Liver (tissue), 9 donors: ENCODE measurements around the gene KCNQ5. TPM values are rescaled to one million over a fixed set of nuclear protein-coding genes. Genes with fewer than 3 reads are reported as not detected.

Source experiments
- DNase-seq: peaks from one replicate; pipeline ENCODE4 v3.0.0-alpha.2; 2017; ENCODE audit warnings: low spot score
- H3K27ac ChIP-seq, 2 donors: one replicate each; pipeline ENCODE4 v1.7.0; 2013; ENCODE audit warnings: inconsistent platforms in 2 of 2, low read length in 2 of 2, control low read depth in 1 of 2, low read depth in 1 of 2, mild to moderate bottlenecking in 1 of 2
- H3K27me3 ChIP-seq, 4 donors: one replicate each; pipeline versions ENCODE4 v1.6.1 to v1.7.0; 2013; ENCODE audit warnings: low read length in 3 of 4, inconsistent platforms in 1 of 4, mild to moderate bottlenecking in 1 of 4, moderate library complexity in 1 of 4; ENCODE audit not compliant: control insufficient read depth in 4 of 4, insufficient read depth in 4 of 4
- H3K36me3 ChIP-seq, 4 donors: one replicate each; pipeline versions ENCODE4 v1.6.1 to v1.7.0; 2013; ENCODE audit warnings: low read length in 3 of 4, mild to moderate bottlenecking in 3 of 4, low read depth in 1 of 4, moderate library complexity in 1 of 4; ENCODE audit not compliant: control insufficient read depth in 4 of 4, insufficient read depth in 3 of 4
- H3K4me1 ChIP-seq, 4 donors: one replicate each; pipeline versions ENCODE4 v1.6.1 to v1.7.0; 2013; ENCODE audit warnings: low read length in 3 of 4, mild to moderate bottlenecking in 3 of 4, moderate library complexity in 1 of 4; ENCODE audit not compliant: control insufficient read depth in 4 of 4, insufficient read depth in 4 of 4
- H3K4me3 ChIP-seq, 3 donors: one replicate each; pipeline versions ENCODE4 v1.6.1 to v1.7.0; 2013; ENCODE audit warnings: low read length in 3 of 3, control low read depth in 1 of 3, low read depth in 1 of 3, mild to moderate bottlenecking in 1 of 3
- H3K9ac ChIP-seq, 2 donors: one replicate each; pipeline ENCODE4 v1.7.0; 2013; ENCODE audit warnings: low read length in 2 of 2, mild to moderate bottlenecking in 2 of 2, moderate library complexity in 2 of 2, control low read depth in 1 of 2, low read depth in 1 of 2
- H3K9me3 ChIP-seq, 4 donors: one replicate each; pipeline versions ENCODE4 v1.6.1 to v1.7.0; 2013; ENCODE audit warnings: low read length in 3 of 4; ENCODE audit not compliant: control insufficient read depth in 4 of 4
- FOXA1 ChIP-seq: IDR thresholded peaks from 2 replicates; pipeline ENCODE4 v1.6.1; 2016; ENCODE audit warnings: antibody characterized with exemption
- FOXA2 ChIP-seq: IDR thresholded peaks from 2 replicates; pipeline ENCODE4 v1.6.1; 2016; ENCODE audit warnings: antibody characterized with exemption
- GABPA ChIP-seq, 2 donors: IDR thresholded peaks in 1 of 2; conservative IDR thresholded peaks in 1 of 2; 2 replicates each; pipeline ENCODE4 v1.6.1; 2016; ENCODE audit warnings: antibody characterized with exemption in 2 of 2, mild to moderate bottlenecking in 1 of 2, moderate library complexity in 1 of 2
- HNF4A ChIP-seq, 2 donors: conservative IDR thresholded peaks; 2 replicates each; pipeline ENCODE4 v1.6.1; 2016; ENCODE audit warnings: antibody characterized with exemption in 2 of 2, mild to moderate bottlenecking in 2 of 2
- HNF4G ChIP-seq: IDR thresholded peaks from 2 replicates; pipeline ENCODE4 v1.6.1; 2016; ENCODE audit warnings: antibody characterized with exemption
- JUND ChIP-seq, 2 donors: IDR thresholded peaks; 2 replicates each; pipeline ENCODE4 v1.6.1; 2016; ENCODE audit warnings: antibody characterized with exemption in 2 of 2
- NR2F2 ChIP-seq: IDR thresholded peaks from 2 replicates; pipeline ENCODE4 v1.6.1; 2016; ENCODE audit warnings: antibody characterized with exemption
- RAD21 ChIP-seq, 2 donors: IDR thresholded peaks; 2 replicates each; pipeline ENCODE4 v1.6.1; 2016; ENCODE audit warnings: antibody characterized with exemption in 2 of 2, mild to moderate bottlenecking in 2 of 2
- RXRA ChIP-seq, 2 donors: IDR thresholded peaks; 2 replicates each; pipeline ENCODE4 v1.6.1; 2017 to 2018; ENCODE audit warnings: antibody characterized with exemption in 2 of 2, mild to moderate bottlenecking in 1 of 2
- SP1 ChIP-seq: IDR thresholded peaks from 2 replicates; pipeline ENCODE4 v1.6.1; 2018; ENCODE audit warnings: antibody characterized with exemption, mild to moderate bottlenecking
- TAF1 ChIP-seq: conservative IDR thresholded peaks from 2 replicates; pipeline ENCODE4 v1.6.1; 2016; ENCODE audit warnings: antibody characterized with exemption, mild to moderate bottlenecking
- ZBTB33 ChIP-seq: IDR thresholded peaks from 2 replicates; pipeline ENCODE4 v1.6.1; 2016; ENCODE audit warnings: antibody characterized with exemption
- WGBS: extraction: QIAGEN DNeasy Blood & Tissue Kit; methylation state at CpG from one replicate; pipeline ENCODE4 v1.1.7; 2013; 5-methylcytosine and 5-hydroxymethylcytosine counted together
- polyA plus RNA-seq, 2 donors: library from polyadenylated mRNA; stranded (reverse) in 1 of 2; unstranded in 1 of 2; fragments of 200-250 nt in 1 of 2; fragments of >200 nt in 1 of 2; fragmentation: Nextera tagmentation in 1 of 2; extraction: Ambion mirVana in 1 of 2; gene quantifications; one replicate each; pipeline versions ENCODE4 v1.2.1 to v1.2.3, GENCODE V29; 2013 to 2015
- total RNA-seq, 2 donors: library from RNA; depleted of rRNA; stranded (reverse); fragments of >200 nt; gene quantifications; one replicate each; pipeline ENCODE4 v1.2.3, GENCODE V29; 2014
- TF ChIP-seq, protein P1 (sequence below): IDR thresholded peaks from 2 replicates; pipeline ENCODE4 v1.6.1; 2016; ENCODE audit warnings: antibody characterized with exemption
- TF ChIP-seq, protein P2 (sequence below): fragments of 150-350 bp; IDR thresholded peaks from 2 replicates; pipeline ENCODE4 v1.5.1; 2017; ENCODE audit warnings: improper control_type of control experiment, low read depth, low read length; ENCODE audit not compliant: missing input control
- donor health status: healthy.
- donor health status: healthy.
- donor health status: healthy.
- donor health status: healthy.
- donor health status: healthy.

The KCNQ5 gene
- total and polyA plus RNA-seq, 4 donors, result 0.02 to 1.1 (median 0.15) TPM

- no peak for TF ChIP-seq ZBTB33
- TF ChIP-seq RAD21 (IDR thresholded peaks at IDR 0.05), result no peak
- no peak for TF ChIP-seq HNF4A (conservative IDR thresholded peaks at IDR 0.05)
- TF ChIP-seq, protein P1, sequence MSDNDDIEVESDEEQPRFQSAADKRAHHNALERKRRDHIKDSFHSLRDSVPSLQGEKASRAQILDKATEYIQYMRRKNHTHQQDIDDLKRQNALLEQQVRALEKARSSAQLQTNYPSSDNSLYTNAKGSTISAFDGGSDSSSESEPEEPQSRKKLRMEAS, result no peak
- TF ChIP-seq, protein P2, sequence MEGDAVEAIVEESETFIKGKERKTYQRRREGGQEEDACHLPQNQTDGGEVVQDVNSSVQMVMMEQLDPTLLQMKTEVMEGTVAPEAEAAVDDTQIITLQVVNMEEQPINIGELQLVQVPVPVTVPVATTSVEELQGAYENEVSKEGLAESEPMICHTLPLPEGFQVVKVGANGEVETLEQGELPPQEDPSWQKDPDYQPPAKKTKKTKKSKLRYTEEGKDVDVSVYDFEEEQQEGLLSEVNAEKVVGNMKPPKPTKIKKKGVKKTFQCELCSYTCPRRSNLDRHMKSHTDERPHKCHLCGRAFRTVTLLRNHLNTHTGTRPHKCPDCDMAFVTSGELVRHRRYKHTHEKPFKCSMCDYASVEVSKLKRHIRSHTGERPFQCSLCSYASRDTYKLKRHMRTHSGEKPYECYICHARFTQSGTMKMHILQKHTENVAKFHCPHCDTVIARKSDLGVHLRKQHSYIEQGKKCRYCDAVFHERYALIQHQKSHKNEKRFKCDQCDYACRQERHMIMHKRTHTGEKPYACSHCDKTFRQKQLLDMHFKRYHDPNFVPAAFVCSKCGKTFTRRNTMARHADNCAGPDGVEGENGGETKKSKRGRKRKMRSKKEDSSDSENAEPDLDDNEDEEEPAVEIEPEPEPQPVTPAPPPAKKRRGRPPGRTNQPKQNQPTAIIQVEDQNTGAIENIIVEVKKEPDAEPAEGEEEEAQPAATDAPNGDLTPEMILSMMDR, result no peak
- TF ChIP-seq SP1, result no peak
These were observed 365.4 kb downstream of the KCNQ5 start (continued) for GRCh38 chr6:72987301-72987700.

DNA sequence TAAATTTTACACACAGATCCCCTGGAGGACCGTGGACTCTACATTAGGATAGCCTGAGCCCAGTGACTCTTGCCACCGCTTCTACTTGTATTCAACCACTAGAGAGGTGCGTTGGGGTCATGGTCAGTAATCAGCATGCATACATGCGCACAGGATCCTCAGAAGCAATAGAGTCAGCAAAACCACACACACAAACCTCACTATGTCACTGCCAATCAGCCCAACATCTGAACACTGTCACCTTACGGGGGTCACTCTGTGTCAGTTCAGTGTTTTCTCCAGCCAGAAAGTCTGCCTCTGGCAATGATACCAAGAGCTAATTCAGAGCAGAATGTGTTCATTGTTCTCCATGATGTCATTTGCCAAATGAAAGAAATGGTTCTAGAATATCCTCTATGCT, 378.1 kb downstream of the KCNQ5 start:
- WGBS, result 76% methylated on average over 5 of the region's 5 CpGs
- no peak for DNase-seq
- no peaks in the 10 kb centered on the region for H3K27me3 ChIP-seq
- no peak overlapping the region for H3K27ac ChIP-seq
- H3K4me3 ChIP-seq, result no peak overlapping the region
- H3K4me1 ChIP-seq, result no peaks in the 10 kb centered on the region
- no peaks in the 10 kb centered on the region for H3K36me3 ChIP-seq
- TF ChIP-seq ZBTB33 (no peak), TAF1 (no peak), GABPA (IDR thresholded peaks at IDR 0.05 in 1 of 2, conservative IDR thresholded peaks at IDR 0.05 in 1 of 2) (no peak), NR2F2 (no peak)
- no peak overlapping the region for H3K9ac ChIP-seq
- peaks cover 0 to 2% (median 0%) of the 10 kb centered on the region in 4 donors for H3K9me3 ChIP-seq

- TF ChIP-seq FOXA1, result no peak
- TF ChIP-seq RXRA (IDR thresholded peaks at IDR 0.05), result no peak
- TF ChIP-seq JUND (IDR thresholded peaks at IDR 0.05), result no peak
- TF ChIP-seq, protein P1, result no peak
- TF ChIP-seq SP1, result no peak
- TF ChIP-seq NR2F2, result no peak
- no peak for TF ChIP-seq FOXA2
- TF ChIP-seq, protein P2, result no peak
- no peak for TF ChIP-seq ZBTB33
- TF ChIP-seq HNF4G, result no peak
- no peaks in the 10 kb centered on the region for H3K27me3 ChIP-seq
- H3K4me1 ChIP-seq, result no peaks in the 10 kb centered on the region
- H3K9me3 ChIP-seq, result peaks cover 0 to 2% (median 0%) of the 10 kb centered on the region in 4 donors
- no peaks in the 10 kb centered on the region for H3K36me3 ChIP-seq
- no peak overlapping the region for H3K27ac ChIP-seq
- H3K9ac ChIP-seq, result no peak overlapping the region
- no peak overlapping the region for H3K4me3 ChIP-seq
- DNase-seq, result no peak
- WGBS, result 65% methylated on average over 3 of the region's 3 CpGs
These were observed 378.6 kb downstream of the KCNQ5 start for GRCh38 chr6:73000460-73000859.
